Hepatic stellate cell (primary cell): ENCODE measurements around the gene NDUFAF5.
A peak's percentile ranks its signal among the peaks of the same experiment; 100 is the strongest.

Experiments
- DNase-seq: peaks from one replicate; pipeline ENCODE4 v3.0.0; 2011; ENCODE audit warnings: low spot score

The NDUFAF5 gene

DNA sequence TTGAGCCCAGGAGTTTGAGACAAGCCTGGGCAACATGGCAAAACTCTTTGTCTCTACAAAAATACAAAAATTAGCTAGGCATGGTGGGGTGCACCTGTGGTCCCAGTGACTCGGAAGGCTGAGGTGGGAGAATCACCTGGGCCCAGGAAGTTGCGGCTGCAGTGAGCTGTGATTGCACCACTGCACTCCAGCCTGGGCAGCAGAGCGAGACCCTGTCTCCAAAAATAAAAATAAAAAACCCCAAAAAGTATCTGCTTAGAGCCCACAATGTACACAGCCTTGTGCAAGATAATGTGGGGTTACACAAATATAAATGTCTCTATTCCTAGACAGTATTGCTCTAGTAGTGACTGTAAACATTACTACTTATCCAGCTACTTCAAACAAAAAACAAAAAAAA lies 6.0 kb upstream of the NDUFAF5 start:
- no peak for DNase-seq

DNA sequence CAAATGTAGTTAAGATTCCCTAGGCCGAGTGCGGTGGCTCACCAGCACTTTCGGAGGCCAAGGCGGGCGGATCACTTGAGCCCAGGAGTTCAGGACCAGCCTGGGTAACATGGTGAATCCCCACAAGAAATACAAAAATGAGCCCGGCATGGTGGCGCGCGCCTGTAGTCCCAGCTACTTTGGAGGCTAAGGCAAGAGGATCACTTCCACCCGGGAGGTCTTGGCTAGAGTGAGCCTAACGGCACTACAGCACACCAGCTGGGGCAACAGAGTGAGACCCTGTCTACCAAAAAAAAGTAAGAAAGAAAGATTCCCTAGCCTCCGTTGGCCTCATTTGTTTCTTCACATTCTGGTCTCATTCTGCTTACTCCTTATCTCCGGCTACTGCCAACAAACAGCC lies 1.3 kb upstream of the NDUFAF5 start:
- no peak for DNase-seq

DNA sequence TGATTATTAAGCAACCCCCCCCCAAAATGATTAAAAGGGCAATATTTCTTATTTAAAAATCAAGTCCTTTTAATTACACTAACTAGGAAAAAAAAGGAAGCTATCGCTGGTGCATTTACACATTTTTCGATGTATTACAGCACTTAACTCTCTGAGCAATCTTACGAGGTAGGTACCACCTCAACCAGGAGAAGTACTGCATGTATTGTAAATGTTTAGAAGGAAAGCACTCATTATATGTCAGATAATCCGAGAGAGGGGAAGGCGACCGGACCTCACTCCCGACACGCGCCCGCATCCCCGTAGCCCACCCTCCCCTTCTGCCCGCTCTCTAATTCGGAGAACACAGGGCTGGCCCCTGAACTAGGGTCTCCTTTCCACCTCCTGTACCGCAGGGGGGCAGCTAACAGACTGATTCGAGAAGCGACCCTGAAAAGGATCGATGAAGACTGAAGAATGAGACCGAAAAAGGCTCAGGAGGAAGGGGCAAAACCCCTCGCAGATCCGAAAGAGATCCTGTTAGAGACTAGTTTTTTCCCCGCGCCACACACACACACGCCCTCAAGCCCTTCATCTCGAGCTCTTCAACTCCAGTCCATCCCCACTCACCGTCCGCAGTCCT lies 446 bp upstream of the NDUFAF5 start:
- no peak for DNase-seq

DNA sequence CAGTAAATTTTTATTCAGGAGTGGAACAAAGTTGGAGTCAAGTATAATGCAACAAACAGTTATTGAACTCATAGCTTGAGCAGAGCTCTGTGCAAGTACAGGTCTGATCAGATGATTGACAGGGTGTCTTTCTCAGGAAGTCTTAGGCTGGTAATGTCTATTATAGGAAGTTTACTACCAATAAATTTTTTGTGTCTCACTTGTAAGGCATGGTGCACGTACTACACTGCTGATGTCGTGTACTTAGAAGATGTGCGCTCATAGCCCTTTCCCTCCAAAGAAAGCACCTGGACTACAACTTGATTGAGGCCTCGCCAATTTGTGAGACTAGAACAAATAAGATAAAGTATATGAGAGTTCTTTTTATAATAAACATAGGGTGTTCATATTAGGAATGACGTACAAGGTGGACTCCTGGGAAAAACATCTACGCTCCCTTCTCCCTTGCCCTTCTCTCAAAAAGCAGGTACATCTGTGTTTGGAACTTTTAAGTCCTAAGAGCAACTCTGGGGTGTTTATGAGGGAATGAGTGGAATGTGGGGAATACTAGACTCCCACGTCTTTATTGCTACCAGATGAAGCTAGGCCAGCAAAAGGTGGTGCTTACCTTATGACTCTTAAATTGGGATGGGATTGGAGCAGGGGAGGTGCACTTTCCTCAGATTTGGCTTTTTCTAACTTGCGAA lies 1.5 kb downstream of the NDUFAF5 start:
- DNase-seq = no peak

DNA sequence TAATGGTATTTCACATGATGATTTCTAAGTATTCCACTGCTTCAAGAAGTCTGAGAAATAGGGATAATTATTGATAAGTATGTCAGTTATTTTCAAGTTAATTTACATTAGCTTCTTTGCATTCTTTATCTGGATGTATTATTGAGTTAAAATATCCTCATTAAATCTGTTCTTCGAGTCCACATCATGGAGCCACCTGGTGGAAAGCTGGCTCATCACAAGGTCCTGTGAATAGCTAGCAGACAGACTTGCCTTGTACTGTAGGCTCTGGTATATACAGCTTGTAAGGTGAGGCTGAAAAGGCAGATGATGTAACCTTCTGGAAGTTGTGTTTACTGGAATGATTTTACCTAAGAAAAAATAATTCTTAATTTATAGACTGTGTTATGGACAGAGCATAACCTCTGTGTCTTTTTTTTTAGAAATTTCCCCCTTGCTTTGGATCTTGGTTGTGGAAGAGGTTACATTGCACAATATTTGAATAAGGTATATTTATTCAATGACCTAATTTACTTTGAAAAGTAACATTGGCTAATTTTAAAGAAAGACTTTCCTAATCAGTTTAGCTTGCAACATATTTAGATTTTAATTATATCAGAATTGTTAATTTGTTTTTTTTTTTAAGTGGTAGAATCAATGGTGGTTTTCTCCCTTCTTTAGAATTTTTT lies 3.5 kb downstream of the NDUFAF5 start:
- peak; percentile 46 for DNase-seq

DNA sequence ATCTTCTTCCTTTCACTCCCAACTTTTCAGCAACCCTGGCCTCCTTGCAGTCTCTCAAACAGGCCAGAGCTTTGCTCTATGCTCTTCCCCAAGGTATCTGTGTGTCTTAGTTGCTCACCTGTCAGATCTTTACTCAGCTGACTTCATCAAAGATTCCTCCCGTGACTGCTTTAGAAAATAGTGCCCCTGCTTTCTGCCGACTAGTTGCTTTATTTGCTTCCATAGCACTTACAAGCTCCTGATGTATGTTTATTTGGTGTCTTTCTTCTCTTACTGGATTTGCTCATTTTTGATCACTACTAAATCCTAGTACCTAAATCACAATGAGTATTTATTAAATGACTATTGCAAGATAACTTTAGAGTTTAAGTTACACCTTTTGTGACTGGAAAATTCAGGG lies 5.9 kb downstream of the NDUFAF5 start:
- no peak for DNase-seq

DNA sequence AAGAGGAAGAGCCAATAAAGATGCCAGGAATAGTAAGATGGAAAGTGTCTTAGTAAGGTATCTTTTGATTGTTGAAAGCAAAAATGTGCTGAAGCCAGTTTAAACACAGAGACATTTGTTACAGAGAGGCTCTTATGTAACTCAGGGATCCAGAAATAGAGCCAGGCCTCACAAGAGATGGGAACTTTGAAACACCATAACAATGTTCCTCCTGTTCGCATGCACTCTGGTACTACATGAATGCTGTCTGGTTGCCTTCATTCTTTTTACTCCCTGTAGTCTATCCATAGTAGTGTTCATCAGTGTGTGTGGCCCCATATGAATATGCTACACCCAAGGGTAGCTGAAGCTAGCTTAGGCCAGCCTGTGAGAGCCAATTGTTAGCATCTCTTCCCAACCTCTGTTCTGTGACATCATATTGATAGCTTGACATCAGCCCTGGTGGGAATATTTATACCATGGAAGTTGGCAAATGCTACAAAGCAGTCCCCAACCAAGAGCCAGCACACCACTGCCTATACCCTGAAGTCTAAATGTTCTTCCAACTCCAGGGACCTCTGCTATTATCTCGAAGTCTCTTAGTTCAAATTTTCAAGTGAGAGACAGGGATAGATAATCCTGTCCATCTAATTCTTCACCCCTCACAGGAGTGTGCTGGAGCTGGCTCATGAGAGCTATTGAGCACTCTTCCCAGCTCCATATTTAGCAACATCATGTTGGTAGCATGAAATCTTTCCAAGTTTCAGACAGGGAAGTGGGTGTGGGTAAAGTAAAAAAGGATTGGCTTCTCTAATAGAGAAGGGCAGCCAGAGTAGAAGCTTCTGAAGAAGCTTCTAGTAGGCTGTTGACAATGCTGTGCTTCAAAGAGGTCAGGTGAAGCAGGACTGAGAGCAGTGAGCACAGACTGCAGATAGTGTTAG lies 7.0 kb downstream of the NDUFAF5 start:
- DNase-seq = no peak

DNA sequence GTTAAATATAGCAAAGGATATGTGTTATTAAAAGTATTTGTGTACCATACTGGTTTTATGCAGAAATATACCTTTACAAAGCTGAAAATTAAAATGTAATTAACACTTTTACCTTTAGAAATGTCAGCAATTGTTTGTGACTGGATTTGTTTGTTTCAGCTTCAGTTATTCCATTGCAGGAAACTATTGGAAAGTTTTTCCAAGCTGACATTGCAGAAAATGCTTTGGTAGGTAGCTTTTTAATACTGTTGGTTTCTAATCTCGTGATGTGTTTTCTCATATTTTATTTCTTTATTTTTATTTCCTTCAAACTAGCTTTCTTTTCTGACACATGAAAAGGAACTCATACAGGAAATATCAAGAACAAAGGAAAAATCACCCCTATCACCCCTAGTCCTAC lies 8.2 kb downstream of the NDUFAF5 start:
- no peak for DNase-seq

DNA sequence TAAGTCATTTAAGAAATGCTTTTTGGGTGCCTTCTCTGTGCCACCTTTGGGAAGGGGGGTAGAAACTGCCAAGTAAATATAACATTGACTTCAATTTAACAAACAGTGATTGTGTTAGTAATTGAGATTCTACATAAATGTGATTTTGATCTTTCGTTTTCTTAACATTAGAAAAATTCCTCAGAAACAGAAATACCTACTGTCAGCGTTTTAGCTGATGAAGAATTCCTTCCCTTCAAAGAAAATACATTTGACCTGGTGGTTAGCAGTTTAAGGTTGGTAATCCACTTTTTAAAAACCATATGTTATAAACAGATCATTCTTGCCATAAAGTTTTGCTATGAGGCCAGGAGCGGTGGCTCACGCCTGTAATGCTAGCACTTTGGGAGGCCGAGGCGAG lies 9.8 kb downstream of the NDUFAF5 start:
- DNase-seq = no peak

DNA sequence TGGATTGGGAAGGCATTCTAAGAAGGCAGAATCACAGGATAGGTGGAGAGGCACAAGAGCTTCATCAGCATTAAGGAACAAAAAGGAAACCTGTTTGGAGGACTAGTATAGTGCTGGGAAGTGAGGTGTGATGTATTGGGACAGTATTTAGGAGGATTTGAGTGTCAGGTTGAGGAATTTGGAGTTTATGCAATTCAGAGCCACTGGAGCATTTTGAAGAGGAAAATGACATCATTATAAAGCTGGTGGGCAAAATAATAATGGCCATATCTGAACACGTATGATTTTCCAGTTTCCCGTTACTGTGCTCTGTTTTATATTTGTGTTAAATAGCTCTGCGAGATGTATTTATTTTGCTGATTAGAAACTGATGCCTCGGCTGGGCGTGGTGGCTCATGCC lies 14.2 kb downstream of the NDUFAF5 start:
- DNase-seq = no peak

DNA sequence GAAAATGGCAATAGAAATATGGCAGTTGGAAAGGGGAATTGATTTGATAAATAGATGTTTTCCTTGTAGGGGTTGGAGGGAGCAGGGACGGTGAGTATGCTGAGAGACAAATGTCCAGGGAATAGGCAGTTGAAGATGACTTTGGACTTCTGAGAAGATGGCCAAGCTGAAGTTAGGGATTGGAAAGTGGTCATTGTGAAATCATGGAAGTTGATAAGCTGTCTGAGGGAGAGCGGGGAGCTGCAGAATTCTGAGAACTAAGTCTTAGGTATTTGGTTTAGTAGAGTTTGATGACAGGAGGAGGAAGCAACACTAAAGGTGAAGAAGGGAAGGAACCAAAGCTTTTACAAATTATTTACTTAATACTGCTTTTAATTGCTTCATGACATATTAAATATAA lies 15.1 kb downstream of the NDUFAF5 start:
- DNase-seq = no peak

DNA sequence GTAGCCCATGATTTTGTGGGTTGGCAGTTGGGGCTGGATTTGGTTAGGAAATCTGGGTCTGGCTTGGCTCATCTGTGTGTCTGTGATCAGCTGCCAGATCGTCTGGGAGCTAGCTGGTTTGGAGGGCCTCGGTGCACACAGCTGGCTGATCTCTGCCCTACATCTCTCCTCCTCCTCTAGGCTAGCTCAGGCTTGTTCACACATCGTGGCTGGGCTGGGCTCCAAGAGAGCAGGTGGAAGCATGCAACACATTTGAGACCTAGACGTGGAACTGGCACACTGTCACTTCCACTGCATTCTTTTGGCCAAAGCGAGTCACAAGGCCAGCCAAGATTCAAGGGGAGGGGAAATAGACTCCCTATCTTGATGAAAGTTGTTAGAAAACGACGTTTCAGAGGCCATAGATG lies 15.9 kb downstream of the NDUFAF5 start:
- peak; percentile 26 for DNase-seq

DNA sequence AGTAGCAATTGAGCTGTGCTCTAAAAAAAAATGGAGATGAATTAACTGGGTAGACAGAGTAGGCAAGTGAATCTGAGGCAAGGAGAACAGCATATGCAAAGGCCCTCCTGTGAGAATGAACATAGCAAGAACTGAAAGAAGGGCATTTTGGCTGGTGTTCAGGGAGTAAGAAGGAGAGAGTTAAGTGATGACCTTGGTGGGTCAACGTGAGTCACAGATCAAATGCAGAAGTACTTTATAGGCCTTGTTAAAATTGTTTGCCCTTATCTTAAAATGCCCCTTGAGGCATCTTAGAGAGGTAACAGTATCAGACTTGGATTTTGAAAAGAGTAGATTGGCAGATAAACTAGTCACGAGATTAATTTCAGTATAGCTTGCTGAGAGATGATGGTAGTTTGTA lies 24.5 kb downstream of the NDUFAF5 start:
- DNase-seq = no peak

DNA sequence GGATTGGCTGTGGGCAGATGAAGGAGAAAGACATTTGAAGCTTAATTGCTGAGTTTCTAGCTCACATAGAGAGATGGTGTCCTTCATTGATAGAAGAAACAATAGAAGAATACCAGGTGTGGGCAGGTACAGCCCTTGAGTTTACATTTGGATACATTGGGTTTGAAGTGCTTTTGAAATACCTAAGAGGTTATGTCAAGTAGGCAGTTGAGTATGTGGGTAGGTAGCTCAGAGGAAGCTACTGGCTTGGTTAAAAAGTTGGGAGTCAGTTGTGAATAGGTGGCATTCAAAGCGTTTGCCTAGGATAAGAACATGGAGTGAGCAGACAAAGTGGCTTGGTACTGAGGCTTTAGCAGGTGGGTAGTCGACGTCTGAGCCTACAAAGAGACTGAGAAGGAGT lies 25.0 kb downstream of the NDUFAF5 start:
- DNase-seq = no peak

DNA sequence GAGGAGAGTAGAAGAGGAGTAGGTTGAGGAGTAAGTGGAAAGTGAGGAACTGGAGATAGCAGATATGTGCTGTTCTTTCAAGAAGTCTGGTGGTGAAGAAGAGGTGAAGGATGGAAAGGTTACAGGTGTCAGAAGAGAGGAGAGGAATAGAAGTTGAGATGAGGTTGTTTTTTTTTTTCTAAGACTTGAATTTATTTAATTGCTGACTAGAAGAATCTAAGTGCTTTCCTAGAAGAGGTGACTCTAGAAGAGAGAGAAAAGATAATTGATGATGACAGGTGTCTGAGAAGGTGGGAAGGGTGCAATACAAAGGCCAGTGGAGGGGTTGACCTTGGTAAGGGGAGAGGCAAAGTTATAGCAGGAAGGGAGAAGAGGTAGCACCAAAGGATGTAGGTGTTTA lies 25.6 kb downstream of the NDUFAF5 start:
- DNase-seq = no peak

DNA sequence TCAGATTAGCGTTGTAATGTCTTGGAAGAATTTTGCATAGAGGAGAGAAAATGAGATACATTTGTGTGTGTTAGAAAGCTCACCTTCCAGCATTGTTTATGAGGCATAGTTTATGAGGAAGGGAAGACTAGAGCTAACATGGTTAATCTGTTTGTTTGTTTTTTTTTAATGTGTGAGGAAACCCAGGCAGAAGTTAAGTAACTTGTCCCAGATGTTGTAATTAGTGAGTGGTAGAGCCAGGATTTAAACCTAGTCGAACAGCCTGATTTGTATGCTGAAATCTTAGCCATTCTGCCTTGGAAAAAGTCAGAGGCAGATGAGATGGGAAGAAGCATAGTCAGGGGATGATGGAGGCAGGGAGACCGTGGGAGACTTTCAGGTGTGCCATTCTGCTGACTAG lies 29.1 kb downstream of the NDUFAF5 start:
- DNase-seq = no peak

DNA sequence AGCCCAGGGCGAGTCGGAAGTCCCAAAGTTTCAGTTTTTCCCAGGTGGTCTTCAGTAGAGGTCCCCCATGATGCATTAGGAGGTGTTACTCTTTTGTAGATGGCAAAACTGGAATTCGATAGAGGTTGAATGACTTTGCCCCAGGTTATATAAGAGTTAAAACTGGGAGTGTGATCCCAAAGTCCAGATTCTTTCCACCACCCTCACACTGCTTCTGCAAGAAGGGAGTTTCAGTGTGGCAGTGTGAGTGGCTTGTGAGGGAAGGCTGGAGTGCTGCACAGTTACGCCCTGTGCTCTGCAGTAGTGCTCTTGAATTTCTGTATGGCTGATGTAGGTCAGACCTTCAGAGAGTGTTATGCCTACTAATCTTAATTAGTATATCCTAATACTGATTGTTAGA lies 29.8 kb downstream of the NDUFAF5 start:
- no peak for DNase-seq

DNA sequence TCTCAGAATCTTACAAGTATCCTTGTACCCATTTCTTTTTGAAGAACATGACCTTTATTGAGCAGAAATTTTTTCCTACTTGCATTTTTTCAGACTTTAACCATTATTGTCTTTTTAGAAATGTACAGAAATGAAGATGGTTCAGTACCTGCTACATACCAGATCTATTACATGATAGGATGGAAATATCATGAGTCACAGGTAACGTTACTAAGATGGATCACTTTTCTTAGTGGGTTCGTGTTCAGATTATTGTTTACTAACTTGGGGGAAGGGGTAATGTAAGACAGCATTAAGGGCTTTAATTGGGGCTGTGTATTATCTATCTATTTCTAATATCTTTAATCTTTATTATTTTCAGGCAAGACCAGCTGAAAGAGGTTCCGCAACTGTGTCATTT lies 31.9 kb downstream of the NDUFAF5 start:
- no peak for DNase-seq

DNA sequence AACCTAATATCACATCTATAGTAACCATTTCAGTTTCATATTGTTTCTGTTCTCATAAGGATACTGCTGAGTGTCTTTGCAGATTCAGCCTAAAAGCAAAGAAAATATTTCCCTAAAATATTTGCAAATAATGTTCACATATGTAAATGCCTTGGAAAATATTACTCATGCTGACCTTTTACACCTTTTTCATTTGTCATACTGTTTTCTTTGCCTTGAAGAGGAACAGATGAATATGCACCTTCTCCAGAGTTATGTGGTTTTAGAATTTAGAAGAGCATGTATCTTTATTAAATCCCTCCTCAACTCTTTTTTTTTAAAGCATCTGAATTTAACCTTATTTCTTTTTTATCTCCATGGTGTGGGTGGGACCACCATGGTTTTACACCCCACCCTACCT lies 32.5 kb downstream of the NDUFAF5 start:
- DNase-seq = no peak

DNA sequence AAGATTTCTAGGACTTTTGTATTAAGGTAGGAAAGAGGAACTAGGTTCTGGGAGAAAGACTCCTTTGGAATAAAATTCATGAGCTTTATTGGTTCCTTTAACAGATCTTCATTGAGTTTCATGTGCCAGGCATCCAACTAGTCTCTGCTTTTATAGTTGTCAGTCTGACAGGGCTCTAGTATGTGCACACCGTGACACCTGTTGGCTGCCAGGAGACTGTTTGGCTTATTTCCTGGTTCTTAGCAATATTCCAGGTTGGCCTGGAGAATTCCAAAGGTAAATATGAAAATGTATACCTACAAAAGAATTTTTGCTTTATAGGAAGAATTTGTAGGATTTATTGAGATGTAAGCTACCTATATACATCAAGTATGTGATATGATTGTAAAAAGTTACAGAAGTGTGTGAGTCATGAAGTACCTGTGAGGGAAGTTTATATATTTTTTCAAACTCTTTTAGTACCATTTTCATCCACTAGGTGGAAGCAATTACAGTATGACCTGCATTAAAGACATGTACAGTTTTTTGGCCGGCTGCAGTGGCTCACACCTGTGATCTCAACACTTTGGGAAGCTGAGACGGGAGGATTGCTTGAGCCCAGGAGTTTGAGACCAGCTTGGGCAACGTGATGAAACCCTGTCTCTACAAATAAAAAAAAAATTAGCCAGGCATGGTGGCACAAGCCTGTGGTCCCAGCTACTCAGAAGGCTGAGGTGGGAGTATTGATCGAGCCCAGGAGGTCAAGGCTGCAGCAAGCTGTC lies 35.2 kb downstream of the NDUFAF5 start:
- DNase-seq = peak; percentile 13

DNA sequence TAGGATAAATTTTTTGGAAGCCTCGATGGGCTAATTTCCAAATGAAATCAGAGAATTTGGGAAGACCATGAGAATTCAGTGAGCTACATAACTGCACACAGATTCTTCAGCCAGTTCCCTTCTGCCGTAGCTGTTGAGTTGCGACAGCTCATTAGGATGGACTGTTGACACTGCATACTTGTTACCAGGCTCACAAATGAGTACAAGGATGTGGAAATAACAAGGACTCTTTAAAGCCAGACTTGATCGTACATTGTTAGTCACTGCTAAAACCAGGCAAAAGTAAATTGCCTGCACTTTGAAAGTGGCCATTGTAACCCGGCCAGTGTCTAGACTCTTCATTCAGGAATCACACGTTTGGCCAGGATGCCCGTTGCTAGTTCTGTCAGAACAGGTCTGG lies 37.0 kb downstream of the NDUFAF5 start:
- no peak for DNase-seq

DNA sequence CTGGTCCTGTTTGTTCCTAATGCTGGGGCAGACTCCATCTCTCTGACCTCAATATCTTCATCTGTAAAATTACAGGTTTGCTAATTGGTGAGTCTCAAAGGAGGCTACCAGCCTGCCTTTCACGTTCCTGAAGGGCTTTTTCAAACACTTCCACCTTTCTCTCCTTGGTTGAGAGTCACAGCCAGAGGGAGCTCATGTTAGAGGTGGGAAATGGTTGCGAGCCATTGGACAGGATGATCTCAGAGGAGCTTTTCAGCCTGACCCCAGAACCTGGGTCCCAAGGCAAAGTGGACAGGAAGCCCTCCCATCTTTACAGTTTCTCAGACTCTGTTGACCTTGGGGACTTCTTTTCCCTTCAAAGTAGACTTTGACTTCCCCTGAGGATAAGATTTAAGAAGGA lies 37.6 kb downstream of the NDUFAF5 start:
- no peak for DNase-seq
